Thyroid gland (tissue), 4 donors: ENCODE measurements around the gene PPARG.

Source experiments
- CTCF ChIP-seq, 6 experiments: fragments of 200-600 bp in 3 of 6; fragments of 450-650 bp in 3 of 6; sonication (generic) in 3 of 6; IDR thresholded peaks; one replicate each; pipeline ENCODE4 v1.5.1; 2016 to 2019; ENCODE audit warnings: antibody characterized with exemption in 6 of 6, mild to moderate bottlenecking in 2 of 6, inconsistent platforms in 1 of 6, moderate library complexity in 1 of 6
- POLR2A ChIP-seq, 2 donors: fragments of 450-650 bp; IDR thresholded peaks; one replicate each; pipeline ENCODE4 v1.6.1; 2017; ENCODE audit warnings: antibody characterized with exemption in 2 of 2, mild to moderate bottlenecking in 2 of 2, moderate library complexity in 1 of 2

GRCh38 chr3:12465151-12465835, 176.4 kb downstream of the PPARG start:
- no peak for TF ChIP-seq POLR2A (IDR thresholded peaks at IDR 0.05)
- TF ChIP-seq CTCF (IDR thresholded peaks at IDR 0.05): no peak
